HG03439 (cell line): ENCODE measurements around the gene AZIN2.

Source experiments
- ATAC-seq: cut with Tn5 transposase; IDR thresholded peaks from one replicate; pipeline ENCODE4 v1.9.1; 2021; ENCODE audit warnings: mild to moderate bottlenecking, moderate library complexity; ENCODE audit not compliant: unreplicated experiment

The AZIN2 gene

GRCh38 chr1:33150522-33150921, 69.6 kb downstream of the AZIN2 start:
- ATAC-seq, result no peak

- ATAC-seq, result no peak
Measured at GRCh38 chr1:33151116-33151515, 70.2 kb downstream of the AZIN2 start.

- ATAC-seq, result no peak
Measured at GRCh38 chr1:33152685-33153432, 71.9 kb downstream of the AZIN2 start.

DNA sequence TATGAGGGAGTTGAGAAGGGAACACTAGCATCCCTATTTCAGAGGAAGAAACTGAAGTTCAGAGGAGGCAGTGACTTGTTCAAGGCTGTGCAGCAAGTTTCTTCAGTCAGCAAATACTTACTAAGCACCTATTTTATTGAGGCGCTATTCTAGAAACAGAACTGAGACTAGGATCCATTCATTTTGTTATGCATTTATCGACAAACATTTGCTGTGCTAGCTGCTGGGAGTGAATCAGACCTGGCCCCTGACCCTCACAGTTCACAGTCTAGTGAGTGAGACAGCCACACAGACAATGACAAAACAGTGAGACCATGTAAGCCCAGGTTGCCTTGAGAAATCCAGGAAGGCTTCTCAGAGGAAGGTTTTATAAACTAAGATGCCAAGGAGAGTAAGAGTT, 72.7 kb downstream of the AZIN2 start:
- ATAC-seq, result no peak

DNA sequence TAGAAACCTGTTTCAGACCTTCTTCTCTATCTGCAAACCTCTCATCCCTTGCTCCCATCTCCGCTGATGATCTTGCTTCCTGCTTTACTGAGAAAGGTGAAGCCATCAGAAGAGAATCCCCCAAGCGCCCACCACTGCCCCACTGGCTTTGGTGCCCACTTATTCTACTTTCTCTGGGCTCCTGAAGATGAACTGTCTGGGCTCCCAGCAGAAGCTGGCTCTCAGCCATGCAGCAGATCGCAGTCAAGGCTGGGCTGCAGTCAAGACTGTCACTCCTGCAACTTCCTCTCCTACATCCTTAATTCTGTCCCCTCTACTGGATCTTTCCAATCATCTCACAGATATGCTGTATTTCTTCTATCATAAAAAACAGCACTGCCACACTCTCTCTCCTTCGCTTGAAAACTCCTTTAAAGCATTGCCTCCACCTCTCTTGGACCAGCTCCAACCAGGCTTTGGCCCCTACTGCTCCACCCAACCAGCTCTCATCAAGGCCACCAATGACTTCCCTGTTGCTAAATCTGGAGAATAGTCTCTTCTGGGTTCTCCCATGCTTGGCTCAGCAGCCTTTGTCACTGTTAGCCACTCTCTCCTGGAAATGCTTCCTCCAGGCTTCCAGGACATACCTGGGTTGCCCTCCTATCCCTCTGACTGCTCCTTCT, 75.1 kb downstream of the AZIN2 start:
- ATAC-seq, result no peak

- no peak for ATAC-seq
Measured at GRCh38 chr1:33157131-33157530, 76.2 kb downstream of the AZIN2 start.

DNA sequence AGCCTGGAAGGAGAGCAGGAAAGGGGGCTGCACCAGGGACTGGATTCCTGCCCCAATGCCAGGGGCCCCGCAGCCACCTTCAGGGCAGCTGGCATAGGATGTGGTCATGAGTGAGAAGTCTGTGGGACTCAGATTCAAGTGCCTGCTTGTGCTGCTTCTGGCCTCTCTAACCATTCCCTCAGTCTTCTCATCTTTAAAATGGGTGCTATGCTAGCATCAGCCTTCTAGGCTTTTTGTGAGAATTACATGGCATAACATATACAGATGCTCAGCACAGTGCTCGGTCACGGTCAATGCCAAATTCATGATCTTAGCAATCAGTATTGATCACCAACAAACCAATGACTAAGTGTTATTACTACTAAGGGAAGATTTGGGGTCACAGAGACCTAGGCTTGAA, 77.4 kb downstream of the AZIN2 start:
- no peak for ATAC-seq

DNA sequence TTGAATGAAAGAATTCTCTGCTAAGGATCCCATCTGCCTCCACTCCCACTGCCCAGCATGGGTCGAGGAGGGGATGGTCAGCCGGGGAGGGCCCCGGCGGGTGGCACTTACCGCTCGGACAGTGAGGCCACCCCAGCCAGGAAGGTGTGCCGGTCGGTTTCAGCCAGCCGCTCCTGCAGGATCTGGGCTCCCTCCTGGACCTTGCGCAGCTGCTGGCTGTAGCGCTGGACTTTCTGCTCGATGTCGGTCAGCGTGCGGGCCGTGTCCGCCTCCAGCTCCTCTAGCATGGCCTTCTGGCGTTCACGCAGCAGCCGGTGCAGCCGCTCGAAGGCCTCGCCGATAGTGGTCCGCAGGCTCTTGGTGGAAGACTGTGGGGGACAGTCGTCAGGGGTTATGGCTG, 78.6 kb downstream of the AZIN2 start:
- ATAC-seq, result no peak

- ATAC-seq, result no peak
Measured at GRCh38 chr1:33161061-33161681, 80.2 kb downstream of the AZIN2 start.

DNA sequence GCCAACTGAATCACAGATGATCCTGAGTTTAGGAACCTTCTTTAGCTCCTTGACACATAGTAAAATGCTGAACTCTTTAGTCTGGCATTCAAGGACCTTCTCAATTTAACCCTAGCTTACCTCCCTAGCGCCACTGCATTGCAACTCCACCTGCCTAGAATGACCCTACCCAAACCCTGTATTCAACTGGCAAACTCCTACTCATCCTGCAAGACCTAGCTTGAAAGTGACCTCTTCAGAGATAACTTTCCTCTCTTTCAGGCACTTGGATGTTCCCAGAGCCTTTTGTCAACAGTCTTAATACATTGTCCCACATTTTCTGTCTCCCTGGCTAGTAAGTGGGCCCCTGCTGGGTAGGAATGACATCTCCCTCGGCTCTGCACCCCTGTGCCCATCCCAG, 81.2 kb downstream of the AZIN2 start:
- no peak for ATAC-seq

DNA sequence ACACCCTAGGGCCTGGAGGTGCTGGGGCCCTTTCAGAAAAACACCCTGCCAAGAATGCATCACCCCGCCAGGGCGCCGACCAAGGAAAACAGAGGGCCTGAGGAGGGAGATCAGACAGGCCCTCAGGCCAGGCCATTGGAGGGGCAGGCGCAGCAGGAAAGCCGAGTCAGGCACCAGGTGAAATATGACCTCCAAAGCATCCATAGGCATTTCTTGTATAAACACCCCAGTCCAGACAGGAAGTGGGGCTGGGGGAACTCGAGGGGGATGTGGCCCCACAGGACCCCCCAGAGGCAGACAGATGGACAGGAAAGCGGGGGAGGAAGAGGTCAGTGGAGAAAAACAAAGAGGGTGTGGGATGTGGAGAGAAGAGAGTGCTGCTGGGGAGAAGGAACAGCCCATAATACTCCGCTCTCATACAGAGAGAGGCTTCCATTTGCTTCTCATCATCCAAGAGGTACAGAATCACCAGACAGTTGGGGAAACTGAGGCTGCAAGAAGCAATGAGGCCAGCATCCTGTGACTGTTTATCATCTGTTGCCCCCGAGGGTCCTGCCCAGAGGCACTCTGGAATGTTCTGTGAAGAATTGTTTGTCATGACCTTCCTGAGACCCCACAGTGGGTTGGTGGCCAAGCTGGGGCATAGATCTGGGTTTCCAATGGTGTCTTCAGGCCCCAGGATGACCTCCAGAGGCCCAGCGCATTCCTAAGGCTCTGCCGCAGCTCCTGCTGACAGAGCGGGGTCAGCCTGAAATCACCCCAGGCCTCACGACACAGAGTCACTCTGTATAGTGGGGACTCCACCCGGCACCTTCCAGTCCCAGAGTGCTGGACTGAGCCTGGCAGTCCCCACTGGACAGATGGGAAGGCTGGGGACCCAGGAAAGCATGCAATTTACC, 82.9 kb downstream of the AZIN2 start:
- no peak for ATAC-seq

DNA sequence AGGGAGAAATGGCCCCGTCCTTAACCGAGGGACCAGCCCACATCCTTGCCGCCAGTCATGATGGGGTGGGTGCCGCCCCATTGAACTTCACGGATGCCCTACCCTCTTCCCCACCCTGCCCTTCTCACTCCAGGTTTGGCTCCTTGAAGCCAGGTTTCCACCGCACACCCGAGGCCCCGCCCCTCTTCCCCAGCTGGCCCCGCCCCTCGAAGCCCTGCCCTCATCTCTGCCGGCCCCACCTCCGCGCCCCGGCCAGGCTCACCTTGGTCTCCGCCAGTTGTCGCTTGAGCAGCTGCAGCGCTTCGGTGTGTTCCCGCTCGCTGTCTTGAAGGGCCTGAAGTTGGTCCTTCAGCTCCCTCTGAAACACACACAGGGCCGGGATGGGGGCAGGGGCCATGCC, 84.3 kb downstream of the AZIN2 start:
- ATAC-seq, result no peak

GRCh38 chr1:33165809-33166208, 84.9 kb downstream of the AZIN2 start:
- ATAC-seq, result no peak

DNA sequence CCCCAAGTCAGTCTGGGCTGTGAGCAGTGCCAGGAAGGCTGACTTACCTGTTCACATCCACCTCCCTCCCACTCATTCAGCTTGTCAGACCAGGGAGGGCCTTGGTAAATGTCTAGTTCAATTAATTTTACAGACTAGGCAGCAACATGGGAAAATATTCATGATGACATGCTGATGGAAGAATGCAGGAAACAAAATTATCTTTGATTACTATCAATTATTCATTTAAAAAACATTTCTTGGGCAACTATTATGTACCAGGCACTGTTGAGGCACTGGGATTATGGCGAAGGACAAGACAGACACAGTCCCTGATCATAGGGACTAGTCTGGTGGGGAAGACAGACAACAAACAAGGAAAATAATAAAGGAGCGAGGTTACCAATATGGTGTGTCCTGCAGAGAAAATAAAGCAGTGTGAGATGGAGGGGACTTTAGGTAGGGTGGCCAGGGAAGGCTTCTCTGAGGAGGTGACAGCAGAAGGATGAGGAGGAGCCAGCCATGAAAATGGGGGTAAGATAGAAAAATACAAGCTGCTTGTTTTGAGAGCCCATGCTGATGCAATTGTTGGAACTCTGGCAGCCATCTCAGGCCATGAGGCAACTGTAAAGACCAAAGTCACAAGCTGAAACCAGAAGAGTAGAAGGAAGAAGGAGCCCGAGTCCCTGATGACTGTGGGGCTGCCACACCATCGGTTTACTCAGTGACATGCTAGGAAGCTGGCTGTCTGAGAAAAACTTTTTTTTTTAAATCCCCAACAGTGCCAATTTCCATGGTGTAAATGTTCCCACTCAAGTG, 86.9 kb downstream of the AZIN2 start:
- ATAC-seq, result no peak

DNA sequence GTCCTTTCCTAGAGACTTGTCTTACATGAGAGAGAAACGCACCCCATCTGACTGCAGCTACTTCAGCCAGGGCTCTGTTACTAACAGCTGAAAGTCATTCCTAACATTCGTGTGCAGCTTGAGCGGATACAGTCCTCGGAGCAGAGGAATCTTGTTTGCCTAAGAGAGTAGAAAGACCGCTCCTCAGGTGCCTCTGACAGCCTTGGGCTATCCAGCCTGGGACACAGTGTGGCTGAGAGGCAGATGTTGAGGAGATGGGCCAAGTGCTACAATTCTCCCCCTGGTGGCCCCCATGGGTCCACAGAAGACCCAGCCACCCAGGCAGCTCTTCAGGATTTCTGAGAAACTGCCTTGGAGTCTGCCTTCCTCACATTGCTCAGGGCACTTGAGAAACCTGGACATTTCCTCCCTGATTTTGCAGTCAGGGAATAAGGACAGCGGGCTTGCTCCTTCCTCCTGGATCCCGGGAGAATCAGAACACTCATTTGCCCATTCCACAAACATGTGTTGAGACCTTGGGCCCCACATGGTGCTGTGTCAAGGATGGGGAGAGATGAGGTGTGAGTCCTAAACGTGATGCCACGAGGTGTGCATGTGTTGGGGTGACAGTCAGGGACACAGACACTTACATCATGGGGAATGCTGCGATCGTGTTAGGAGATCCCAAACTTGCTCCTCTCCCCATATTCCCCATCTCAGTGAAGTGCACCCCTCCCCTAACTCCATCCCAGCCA, 87.8 kb downstream of the AZIN2 start:
- ATAC-seq, result no peak

DNA sequence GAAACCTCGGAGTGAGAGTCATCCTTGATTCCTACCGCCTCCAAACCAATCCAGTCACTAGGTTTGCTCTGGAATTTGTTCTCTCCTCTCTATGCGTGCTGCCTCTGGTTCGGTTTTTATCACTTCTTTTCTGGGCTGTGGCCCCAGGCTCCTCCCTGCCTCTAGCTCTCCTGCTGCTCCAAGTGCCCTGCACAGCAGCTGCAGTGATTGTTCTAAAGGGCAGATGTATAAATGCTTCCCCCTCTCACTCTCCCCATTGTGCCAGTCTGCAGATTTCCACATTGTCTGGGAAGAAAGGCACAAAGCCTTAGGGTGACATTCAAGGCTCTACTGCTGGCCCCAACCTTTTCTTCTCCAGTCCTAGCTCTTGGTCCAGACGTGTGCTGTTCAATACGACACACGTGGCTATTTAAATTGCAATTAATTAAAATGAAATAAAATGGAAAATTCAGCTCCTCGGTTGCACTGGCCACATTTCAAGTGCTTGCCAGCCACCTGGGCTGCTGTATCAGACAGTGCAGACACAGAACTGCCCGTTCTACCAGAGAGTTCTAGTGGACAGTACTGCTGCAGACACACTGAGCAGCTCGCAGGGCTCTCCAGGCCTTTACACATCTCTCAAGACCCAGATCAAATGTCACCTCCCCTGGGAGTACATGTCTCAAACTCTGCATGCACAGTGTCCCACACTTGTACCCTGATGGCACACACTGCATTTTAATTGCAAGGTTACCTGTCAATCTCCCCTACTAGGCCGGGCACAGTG, 88.5 kb downstream of the AZIN2 start:
- no peak for ATAC-seq
